Ovary (tissue), 9 donors: ENCODE results near the gene TAF1D. TPM values are rescaled to one million over a fixed set of nuclear protein-coding genes. Genes with fewer than 3 reads are reported as not detected.

Experiments used
- DNase-seq, 5 donors: peaks; one replicate each; pipeline ENCODE4 v3.0.0-alpha.2; 2019 to 2020
- H3K27ac ChIP-seq, 2 donors: fragments of 200-600 bp; one replicate each; pipeline versions ENCODE4 v1.5.1 to v1.8.0; 2019 to 2022
- H3K27me3 ChIP-seq: fragments of 200-600 bp; one replicate; pipeline ENCODE4 v1.8.0; 2022
- H3K36me3 ChIP-seq: fragments of 200-600 bp; sonication (generic); one replicate; pipeline ENCODE4 v1.5.1; 2019
- H3K4me1 ChIP-seq: one replicate; pipeline ENCODE4 v1.8.1; 2013; ENCODE audit warnings: mild to moderate bottlenecking, moderate library complexity; ENCODE audit not compliant: insufficient read depth
- H3K4me3 ChIP-seq: fragments of 200-600 bp; sonication (generic); one replicate; pipeline ENCODE4 v1.5.1; 2017
- H3K9me3 ChIP-seq, 2 donors: fragments of 200-600 bp in 1 of 2; sonication (generic) in 1 of 2; one replicate each; pipeline versions ENCODE4 v1.5.1 to v1.8.1; 2013 to 2019; ENCODE audit warnings: mild to moderate bottlenecking in 1 of 2, moderate library complexity in 1 of 2
- CTCF ChIP-seq, 3 donors: fragments of 450-650 bp in 2 of 3; fragments of 200-600 bp in 1 of 3; IDR thresholded peaks; one replicate each; pipeline versions ENCODE4 v1.5.1 to v1.8.0; 2016 to 2022; ENCODE audit warnings: antibody characterized with exemption in 3 of 3, mild to moderate bottlenecking in 1 of 3
- EP300 ChIP-seq: sonication (generic); formaldehyde crosslinking; IDR thresholded peaks from one replicate; pipeline ENCODE4 v1.6.1; 2017; ENCODE audit warnings: antibody characterized with exemption
- POLR2A ChIP-seq: fragments of 450-650 bp; IDR thresholded peaks from one replicate; pipeline ENCODE4 v1.6.1; 2017; ENCODE audit warnings: antibody characterized with exemption, mild to moderate bottlenecking, moderate library complexity
- WGBS, 3 donors: extraction: QIAGEN DNeasy Blood & Tissue Kit in 1 of 3; methylation state at CpG; one replicate each; pipeline versions ENCODE4 v1.1.5 to v1.1.7; 2013 to 2017; 5-methylcytosine and 5-hydroxymethylcytosine counted together
- intact Hi-C, 4 donors: fragments of 100-400 bp; cut with DNase I; formaldehyde crosslinking; loops; one replicate each; pipeline versions ENCODE4 v1.11.0 to v1.15.1; 2022 to 2023
- polyA plus RNA-seq, 2 donors: library from polyadenylated mRNA; stranded (reverse); fragments of 200-250 nt in 1 of 2; fragments of 350-450 nt in 1 of 2; fragmentation: Illumina TruSeq in 1 of 2; extraction: RNeasy Lipid Tissue Mini Kit (QIAGEN cat#74804) in 1 of 2; gene quantifications; one replicate each; pipeline ENCODE4 v1.2.3, GENCODE V29; 2013 to 2014
- total RNA-seq, 7 donors: library from RNA; depleted of rRNA in 2 of 7; stranded (reverse); fragments of >200 nt in 2 of 7; fragmentation: NEBNext Ultra II Directional in 3 of 7; extraction: Animal tissue kit (Norgen Biotek cat#: 25700) in 3 of 7; gene quantifications; one replicate each; pipeline versions ENCODE4 v1.1.0 to v1.2.4, GENCODE V29; 2016 to 2023
- donor health status: DM: no; HTN: no; CAD: no; lungs with moderate emphysema.
- donor health status: DM: no; HTN: no; CAD: no.
- donor health status: Bipolar disorder and iron deficiency.
- donor health status: DM: yes; HTN: yes; CAD: no.
- donor health status: DM: no; HTN: no; CAD: no.
- donor health status: DM: yes; HTN: yes; CAD: no.

The TAF1D gene
- total and polyA plus RNA-seq, 9 donors = 73.7 to 155 (median 107) TPM

GRCh38 chr11:93740730-93741093 is 583 bp downstream of the TAF1D start:
- H3K9me3 ChIP-seq = no peaks in the 10 kb centered on the region
- no peaks in the 10 kb centered on the region for H3K27me3 ChIP-seq
- H3K4me3 ChIP-seq = peak overlapping the region; percentile 87
- DNase-seq = peak; percentile 37 to 71 (median 59)
- 0 to 1% (median 0%) methylated on average over 20 of the region's 20 CpGs for WGBS, 3 donors
- no peaks in the 10 kb centered on the region for H3K36me3 ChIP-seq
- intact Hi-C loops = loop anchor here in 3 of 4 donors (5.0 kb wide), 1 partner anchor 42 kb away; the partner anchor contains the start of gene MED17 (in 3 of the 3)
- no peak for TF ChIP-seq EP300
- no peak for TF ChIP-seq POLR2A
- TF ChIP-seq CTCF (IDR thresholded peaks at IDR 0.05) = peak in 1 of 3 donors; percentile 8
- H3K4me1 ChIP-seq = peaks cover 2% of the 10 kb centered on the region
- peak overlapping the region; percentile 69 to 92 for H3K27ac ChIP-seq

- H3K27me3 ChIP-seq = no peaks in the 10 kb centered on the region
- H3K9me3 ChIP-seq = no peaks in the 10 kb centered on the region
- H3K36me3 ChIP-seq = no peaks in the 10 kb centered on the region
- peak in 1 of 5 donors; percentile 30 for DNase-seq
- intact Hi-C loops = loop anchor here in 3 of 4 donors (5.0 kb wide), 1 partner anchor 42 kb away; the partner anchor contains the start of gene MED17 (in 3 of the 3)
- peak overlapping the region; percentile 87 for H3K4me3 ChIP-seq
- no peak for TF ChIP-seq POLR2A
- peaks cover 2% of the 10 kb centered on the region for H3K4me1 ChIP-seq
- H3K27ac ChIP-seq = peak overlapping the region in 1 of 2 donors; percentile 69
- 8 to 15% (median 11%) methylated on average over 18 of the region's 18 CpGs for WGBS, 3 donors
Observed at GRCh38 chr11:93740031-93740729, 1.1 kb downstream of the TAF1D start.

GRCh38 chr11:93738647-93739081 is 2.6 kb downstream of the TAF1D start:
- intact Hi-C loops = no loop called here
- no peak overlapping the region for H3K4me3 ChIP-seq
- WGBS, 3 donors = 54 to 71% (median 68%) methylated on average over 6 of the region's 6 CpGs
- DNase-seq = no peak
- no peaks in the 10 kb centered on the region for H3K36me3 ChIP-seq
- no peaks in the 10 kb centered on the region for H3K27me3 ChIP-seq
- peaks cover 2% of the 10 kb centered on the region for H3K4me1 ChIP-seq
- TF ChIP-seq POLR2A (no peak), CTCF (IDR thresholded peaks at IDR 0.05) (no peak), EP300 (no peak)
- H3K27ac ChIP-seq = no peak overlapping the region
- H3K9me3 ChIP-seq = no peaks in the 10 kb centered on the region

GRCh38 chr11:93737904-93738612 is 3.2 kb downstream of the TAF1D start:
- Histone ChIP-seq H3K4me1 (peaks cover 2% of the 10 kb centered on the region), H3K27ac (no peak overlapping the region), H3K27me3 (no peaks in the 10 kb centered on the region), H3K36me3 (no peaks in the 10 kb centered on the region), H3K9me3 (no peaks in the 10 kb centered on the region), H3K4me3 (no peak overlapping the region)
- no peak for TF ChIP-seq EP300
- no peak for TF ChIP-seq POLR2A
- TF ChIP-seq CTCF (IDR thresholded peaks at IDR 0.05) = no peak
- intact Hi-C loops = no loop called here
- DNase-seq = no peak
- 66 to 68% (median 68%) methylated on average over 6 of the region's 6 CpGs for WGBS, 3 donors

GRCh38 chr11:93736129-93736528 is 5.2 kb downstream of the TAF1D start:
- Histone ChIP-seq H3K36me3 (no peaks in the 10 kb centered on the region), H3K4me3 (no peak overlapping the region), H3K9me3 (no peaks in the 10 kb centered on the region), H3K27me3 (no peaks in the 10 kb centered on the region), H3K27ac (no peak overlapping the region), H3K4me1 (peaks cover 2% of the 10 kb centered on the region)
- intact Hi-C loops = no loop called here
- no peak for DNase-seq
- TF ChIP-seq EP300 = no peak
- no peak for TF ChIP-seq CTCF (IDR thresholded peaks at IDR 0.05)
- TF ChIP-seq POLR2A = no peak
